GM12878 (cell line): ENCODE results near the gene ELL2. TPM values are rescaled to one million over a fixed set of nuclear protein-coding genes. Genes with fewer than 3 reads are reported as not detected.
A peak's percentile ranks its signal among the peaks of the same experiment; 100 is the strongest.

ENCODE experiments used
- ATAC-seq: fragments of 200-7000 bp; cut with Tn5 transposase; 3 replicates; pipeline ENCODE4 v1.9.1; 2020; ENCODE audit warnings: mild to moderate bottlenecking, moderate library complexity
- BruUV-seq: library from RNA; stranded (reverse); fragments of 400-500 nt; replicated peaks from 2 replicates; lab custom pipeline; 2021; lab: Mats Ljungman, UMichigan
- CTCF ChIA-PET: fragments of 300-600 bp; sonication (Branson Sonifier 250); formaldehyde crosslinking; extraction: SDS; loops from one replicate; lab custom pipeline; 2021; ENCODE audit warnings: inconsistent platforms; lab: Yijun Ruan, JAX
- POLR2A ChIA-PET: fragments of 350-600 bp; formaldehyde crosslinking; extraction: SDS; loops from one replicate; lab custom pipeline; 2021; ENCODE audit warnings: inconsistent platforms; lab: Charles Lee
- RAD21 ChIA-PET: fragments of 300-600 bp; sonication (Branson Sonifier 250); formaldehyde crosslinking; loops from one replicate; lab custom pipeline; 2023; ENCODE audit warnings: antibody characterized with exemption; ENCODE audit not compliant: unreplicated experiment; lab: Charles Lee
- SMC1A ChIA-PET: fragments of 300-600 bp; sonication (Branson Sonifier 250); formaldehyde crosslinking; loops from one replicate; lab custom pipeline; 2023; ENCODE audit not compliant: unreplicated experiment, uncharacterized antibody; lab: Charles Lee
- DNase-seq: peaks from one replicate; pipeline ENCODE4 v3.0.0-alpha.2; 2011; ENCODE audit warnings: low read depth, low spot score
- FAIRE-seq: peaks from 3 replicates; lab custom pipeline; 2011; peaks lifted over from hg19 to GRCh38; lab: Jason Lieb, UNC
- H2AFZ ChIP-seq: 2 replicates; pipeline ENCODE4 v1.6.0; 2011; ENCODE audit warnings: low read depth, low read length, control low read depth; ENCODE audit not compliant: control insufficient read depth
- H3K27ac ChIP-seq: 2 replicates; pipeline ENCODE4 v1.5.1; 2011; ENCODE audit warnings: control low read depth; ENCODE audit not compliant: control insufficient read depth, insufficient read depth
- H3K27me3 ChIP-seq, 2 experiments: replicated peaks in 1 of 2; 2 replicates each; pipeline versions ENCODE4 v1.6.0 to v1.6.1; 2011; ENCODE audit warnings: low read length in 1 of 2; ENCODE audit not compliant: control insufficient read depth in 2 of 2, insufficient read depth in 2 of 2
- H3K36me3 ChIP-seq, 2 experiments: 2 replicates each; pipeline ENCODE4 v1.5.1; 2011; ENCODE audit warnings: low read length in 1 of 2; ENCODE audit not compliant: control insufficient read depth in 2 of 2, insufficient read depth in 2 of 2
- H3K4me1 ChIP-seq: 2 replicates; pipeline ENCODE4 v1.6.1; 2011; ENCODE audit warnings: mild to moderate bottlenecking, low read length, moderate library complexity, mixed read lengths; ENCODE audit not compliant: control insufficient read depth, insufficient read depth
- H3K4me2 ChIP-seq: 2 replicates; pipeline ENCODE4 v1.6.0; 2011; ENCODE audit warnings: control low read depth; ENCODE audit not compliant: control insufficient read depth, insufficient read depth
- H3K4me3 ChIP-seq: fragments of 200-600 bp; sonication (generic); 2 replicates; pipeline ENCODE4 v1.5.1; 2016
- H3K79me2 ChIP-seq: 2 replicates; pipeline ENCODE4 v1.6.0; 2011; ENCODE audit warnings: low read length; ENCODE audit not compliant: control insufficient read depth, insufficient read depth
- H3K9ac ChIP-seq: 2 replicates; pipeline ENCODE4 v1.8.0; 2011; ENCODE audit warnings: low read length, control low read depth, mixed read lengths; ENCODE audit not compliant: control insufficient read depth, insufficient read depth
- H3K9me3 ChIP-seq: replicated peaks from 3 replicates; pipeline ENCODE4 v1.5.1; 2011; ENCODE audit warnings: mild to moderate bottlenecking, low read length; ENCODE audit not compliant: control insufficient read depth, insufficient read depth
- H4K20me1 ChIP-seq: 2 replicates; pipeline ENCODE4 v1.6.0; 2011; ENCODE audit not compliant: control insufficient read depth, insufficient read depth
- CHD1 ChIP-seq: IDR thresholded peaks from 2 replicates; pipeline ENCODE4 v1.6.1; 2012; ENCODE audit warnings: low read depth, low read length, improper control_type of control experiment
- CREB1 ChIP-seq: IDR thresholded peaks from 2 replicates; pipeline ENCODE4 v1.6.1; 2012; ENCODE audit warnings: low read depth, mild to moderate bottlenecking, inconsistent platforms
- CREM ChIP-seq: IDR thresholded peaks from 2 replicates; pipeline ENCODE4 v1.6.1; 2014; ENCODE audit warnings: antibody characterized with exemption, low read depth
- E2F4 ChIP-seq: IDR thresholded peaks from 2 replicates; pipeline ENCODE4 v1.6.1; 2012; ENCODE audit warnings: low read depth, low read length, improper control_type of control experiment
- HDAC6 ChIP-seq: fragments of 200-600 bp; sonication (generic); IDR thresholded peaks from one replicate; pipeline ENCODE4 v1.8.0; 2017; ENCODE audit warnings: antibody characterized with exemption; ENCODE audit not compliant: unreplicated experiment
- IRF4 ChIP-seq: IDR thresholded peaks from 2 replicates; pipeline ENCODE4 v1.6.1; 2011; ENCODE audit warnings: low read depth, low read length
- JUND ChIP-seq: IDR thresholded peaks from 2 replicates; pipeline ENCODE4 v1.6.1; 2012; ENCODE audit warnings: low read depth, mild to moderate bottlenecking, low read length, improper control_type of control experiment, moderate library complexity
- KDM1A ChIP-seq: fragments of 200-600 bp; sonication (generic); IDR thresholded peaks from 2 replicates; pipeline ENCODE4 v1.6.1; 2016; ENCODE audit warnings: borderline replicate concordance
- MEF2A ChIP-seq: IDR thresholded peaks from 2 replicates; pipeline ENCODE4 v1.6.1; 2011; ENCODE audit warnings: low read depth, mild to moderate bottlenecking, low read length, moderate library complexity; ENCODE audit not compliant: insufficient read depth
- NRF1 ChIP-seq: conservative IDR thresholded peaks from 2 replicates; pipeline ENCODE4 v1.6.1; 2011; ENCODE audit warnings: mild to moderate bottlenecking, low read depth, low read length, improper control_type of control experiment
- PML ChIP-seq: IDR thresholded peaks from 2 replicates; pipeline ENCODE4 v1.6.1; 2012; ENCODE audit warnings: low read length, inconsistent platforms
- POLR2A ChIP-seq: IDR thresholded peaks from 2 replicates; pipeline ENCODE4 v1.6.1; 2011; ENCODE audit warnings: low read depth, mild to moderate bottlenecking, low read length
- RCOR1 ChIP-seq: conservative IDR thresholded peaks from 2 replicates; pipeline ENCODE4 v1.6.1; 2012; ENCODE audit warnings: low read depth, low read length, improper control_type of control experiment
- SMC3 ChIP-seq: IDR thresholded peaks from 2 replicates; pipeline ENCODE4 v1.6.1; 2011; ENCODE audit warnings: low read length, improper control_type of control experiment, borderline replicate concordance
- STAT3 ChIP-seq: IDR thresholded peaks from 2 replicates; pipeline ENCODE4 v1.6.1; 2011; ENCODE audit warnings: low read depth, low read length, improper control_type of control experiment
- TAF1 ChIP-seq: IDR thresholded peaks from 2 replicates; pipeline ENCODE4 v1.6.1; 2011; ENCODE audit warnings: mild to moderate bottlenecking, low read depth, low read length, borderline replicate concordance
- TCF3 ChIP-seq: IDR thresholded peaks from 2 replicates; pipeline ENCODE4 v1.6.1; 2012; ENCODE audit warnings: low read depth, mild to moderate bottlenecking, low read length, borderline replicate concordance; ENCODE audit not compliant: insufficient read depth
- YY1 ChIP-seq: IDR thresholded peaks from 2 replicates; pipeline ENCODE4 v1.6.1; 2011; ENCODE audit warnings: low read depth, mild to moderate bottlenecking, low read length
- ZBED1 ChIP-seq: IDR thresholded peaks from 2 replicates; pipeline ENCODE4 v1.6.1; 2016; ENCODE audit warnings: borderline replicate concordance
- ZBTB11 ChIP-seq: fragments of 450-650 bp; formaldehyde crosslinking; IDR thresholded peaks from 2 replicates; pipeline ENCODE4 v1.5.0; 2022; ENCODE audit warnings: mild to moderate bottlenecking, missing genetic modification characterization
- in situ Hi-C: fragments of 300-500 bp; cut with MboI; formaldehyde crosslinking; loops from 9 replicates; pipeline ENCODE4 v1.14.3; 2018; ENCODE audit warnings: mixed read lengths
- intact Hi-C: fragments of 100-400 bp; cut with micrococcal nuclease; formaldehyde crosslinking; loops from one replicate; pipeline ENCODE4 v1.14.2; 2022; ENCODE audit not compliant: unreplicated experiment
- polyA plus RNA-seq, 11 experiments: library from polyadenylated mRNA; depleted of rRNA in 4 of 11; unstranded in 6 of 11; stranded (reverse) in 5 of 11; fragments of >200 nt; fragmentation: Nextera tagmentation in 4 of 11; fragmentation: Illumina TruSeq in 1 of 11; extraction: Ambion mirVana in 4 of 11; extraction: Trizol in 1 of 11; gene quantifications; 1 replicate in 1 of 11; 2 replicates in 10 of 11; pipeline versions ENCODE4 v1.2.1 to v1.2.3, GENCODE V29; 2011 to 2016; ENCODE audit warnings: inconsistent platforms in 2 of 11, missing spikeins in 2 of 11, low read depth in 1 of 11
- total RNA-seq, 4 experiments: library from RNA; depleted of rRNA in 3 of 4; stranded (reverse); fragments of >200 nt in 3 of 4; fragmentation: Illumina TruSeq in 1 of 4; extraction: Trizol in 1 of 4; gene quantifications; 2 replicates each; pipeline versions ENCODE4 v1.2.1 to v1.2.3, GENCODE V29; 2013 to 2021
- TF ChIP-seq, protein P1 (sequence below): IDR thresholded peaks from 2 replicates; pipeline ENCODE4 v1.6.1; 2011; ENCODE audit warnings: borderline replicate concordance, low read depth, mild to moderate bottlenecking, moderate library complexity, low read length; ENCODE audit not compliant: insufficient read depth, poor library complexity, severe bottlenecking

The ELL2 gene
- total and polyA plus RNA-seq, 10 of the 15 experiments (the other 5 are each of a cell fraction or from before 2014, with no cell fraction given), result 24.2 to 91.4 (median 57.4) TPM

- Histone ChIP-seq H4K20me1 (no peaks in the 10 kb centered on the region), H3K27me3 (no peaks in the 10 kb centered on the region), H3K4me2 (peak overlapping the region; percentile 97), H3K9ac (no peak overlapping the region), H3K36me3 (peaks cover 0 to 4% of the 10 kb centered on the region in 2 experiments; a peak in 2 of 4 replicates), H2AFZ (no peak overlapping the region), H3K4me1 (peaks cover 61% of the 10 kb centered on the region), H3K79me2 (peaks cover 62% of the 10 kb centered on the region), H3K4me3 (no peak overlapping the region), H3K27ac (peak overlapping the region; percentile 87), H3K9me3 (no peaks in the 10 kb centered on the region; the same call in 1 of the 3 replicates)
- RAD21 ChIA-PET, result interaction anchor here (0.7 to 5.3 kb wide), 20 partner anchors 8 to 419 kb away, joined by 3 to 42 read pairs (median 8); partner anchors contain the start of gene ELL2
- SMC1A ChIA-PET, result interaction anchor here (0.9 to 5.4 kb wide), 22 partner anchors 10 to 411 kb away, joined by 3 to 62 read pairs (median 11); no protein-coding TSS in a partner anchor
- DNase-seq (peak; percentile 84), FAIRE-seq (peak; percentile 66), ATAC-seq (peak; percentile 63)
- CTCF ChIA-PET, result interaction anchor here (0.7 to 4.8 kb wide), 8 partner anchors 10 to 410 kb away, joined by 3 to 54 read pairs (median 6); no protein-coding TSS in a partner anchor
- POLR2A ChIA-PET, result interaction anchor here (0.6 to 3.2 kb wide), 9 partner anchors 9 to 114 kb away, joined by 3 to 18 read pairs (median 5); no protein-coding TSS in a partner anchor
- intact Hi-C loops (loop anchor here (2.0 to 10.0 kb wide), 3 partner anchors 55 to 509 kb away; partner anchors contain the start of gene PCSK1), in situ Hi-C loops (no loop called here)
- BruUV-seq, result no TSS peak
- TF ChIP-seq TCF3 (peak; percentile 72; the same call in 1 of the 2 replicates), CHD1 (no peak), ZBED1 (peak; percentile 84), PML (peak; percentile 81), TAF1 (no peak), NRF1 (no peak), RCOR1 (0 out of 2 replicates have a peak, but pooled peaks have one; percentile 72), CREB1 (peak; percentile 63), SMC3 (no peak), CREM (peak; percentile 88; the same call in 1 of the 2 replicates), POLR2A (no peak), IRF4 (peak; percentile 78; the same call in 1 of the 2 replicates), HDAC6 (no peak), E2F4 (no peak), STAT3 (peak; percentile 78; the same call in 1 of the 2 replicates), KDM1A (no peak), ZBTB11 (no peak), JUND (peak; percentile 50; the same call in 1 of the 2 replicates), MEF2A (peak; percentile 98), YY1 (no peak)
- TF ChIP-seq, protein P1, sequence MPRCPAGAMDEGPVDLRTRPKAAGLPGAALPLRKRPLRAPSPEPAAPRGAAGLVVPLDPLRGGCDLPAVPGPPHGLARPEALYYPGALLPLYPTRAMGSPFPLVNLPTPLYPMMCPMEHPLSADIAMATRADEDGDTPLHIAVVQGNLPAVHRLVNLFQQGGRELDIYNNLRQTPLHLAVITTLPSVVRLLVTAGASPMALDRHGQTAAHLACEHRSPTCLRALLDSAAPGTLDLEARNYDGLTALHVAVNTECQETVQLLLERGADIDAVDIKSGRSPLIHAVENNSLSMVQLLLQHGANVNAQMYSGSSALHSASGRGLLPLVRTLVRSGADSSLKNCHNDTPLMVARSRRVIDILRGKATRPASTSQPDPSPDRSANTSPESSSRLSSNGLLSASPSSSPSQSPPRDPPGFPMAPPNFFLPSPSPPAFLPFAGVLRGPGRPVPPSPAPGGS, result peak; percentile 93
Observed at GRCh38 chr5:95925939-95926338, 35.7 kb downstream of the ELL2 start.
